Suprapubic skin (tissue), 3 donors: ENCODE results near the gene SLC22A23.

ENCODE experiments used
- POLR2A ChIP-seq, 2 donors: fragments of 450-650 bp; IDR thresholded peaks; one replicate each; pipeline ENCODE4 v1.6.1; 2017; ENCODE audit warnings: antibody characterized with exemption in 2 of 2, mild to moderate bottlenecking in 2 of 2, moderate library complexity in 2 of 2
- TF ChIP-seq, protein P1 (sequence below), 2 donors: fragments of 200-600 bp in 1 of 2; fragments of 450-650 bp in 1 of 2; sonication (generic) in 1 of 2; IDR thresholded peaks; one replicate each; pipeline ENCODE4 v1.5.1; 2016 to 2019; ENCODE audit warnings: antibody characterized with exemption in 2 of 2, mild to moderate bottlenecking in 1 of 2, moderate library complexity in 1 of 2

GRCh38 chr6:3297909-3298308 lies 158.9 kb downstream of the SLC22A23 start:
- TF ChIP-seq POLR2A (IDR thresholded peaks at IDR 0.05): no peak
- TF ChIP-seq, protein P1, sequence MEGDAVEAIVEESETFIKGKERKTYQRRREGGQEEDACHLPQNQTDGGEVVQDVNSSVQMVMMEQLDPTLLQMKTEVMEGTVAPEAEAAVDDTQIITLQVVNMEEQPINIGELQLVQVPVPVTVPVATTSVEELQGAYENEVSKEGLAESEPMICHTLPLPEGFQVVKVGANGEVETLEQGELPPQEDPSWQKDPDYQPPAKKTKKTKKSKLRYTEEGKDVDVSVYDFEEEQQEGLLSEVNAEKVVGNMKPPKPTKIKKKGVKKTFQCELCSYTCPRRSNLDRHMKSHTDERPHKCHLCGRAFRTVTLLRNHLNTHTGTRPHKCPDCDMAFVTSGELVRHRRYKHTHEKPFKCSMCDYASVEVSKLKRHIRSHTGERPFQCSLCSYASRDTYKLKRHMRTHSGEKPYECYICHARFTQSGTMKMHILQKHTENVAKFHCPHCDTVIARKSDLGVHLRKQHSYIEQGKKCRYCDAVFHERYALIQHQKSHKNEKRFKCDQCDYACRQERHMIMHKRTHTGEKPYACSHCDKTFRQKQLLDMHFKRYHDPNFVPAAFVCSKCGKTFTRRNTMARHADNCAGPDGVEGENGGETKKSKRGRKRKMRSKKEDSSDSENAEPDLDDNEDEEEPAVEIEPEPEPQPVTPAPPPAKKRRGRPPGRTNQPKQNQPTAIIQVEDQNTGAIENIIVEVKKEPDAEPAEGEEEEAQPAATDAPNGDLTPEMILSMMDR (IDR thresholded peaks at IDR 0.05): no peak
